RKO (cell line): ENCODE data around the gene MYRF.

Experiments
- DNase-seq: peaks from one replicate; pipeline ENCODE4 v3.0.0-alpha.2; 2016; ENCODE audit warnings: low spot score

The MYRF gene

GRCh38 chr11:61776561-61777075 is 24.2 kb downstream of the MYRF start:
- peak; percentile 46 for DNase-seq

- DNase-seq, result no peak
These were observed 25.0 kb downstream of the MYRF start for GRCh38 chr11:61777234-61778090.

- no peak for DNase-seq
These were observed 26.0 kb downstream of the MYRF start for GRCh38 chr11:61778357-61778886.

- no peak for DNase-seq
These were observed 26.6 kb downstream of the MYRF start for GRCh38 chr11:61778920-61779650.

GRCh38 chr11:61779666-61780525 is 27.5 kb downstream of the MYRF start:
- DNase-seq, result no peak

GRCh38 chr11:61780581-61781162 is 28.2 kb downstream of the MYRF start:
- no peak for DNase-seq

- DNase-seq, result no peak
These were observed 29.1 kb downstream of the MYRF start for GRCh38 chr11:61781585-61781984.

GRCh38 chr11:61782299-61782698 is 29.9 kb downstream of the MYRF start:
- no peak for DNase-seq

- DNase-seq, result no peak
These were observed 30.4 kb downstream of the MYRF start for GRCh38 chr11:61782841-61783240.

- DNase-seq, result no peak
These were observed 31.5 kb downstream of the MYRF start for GRCh38 chr11:61783717-61784505.

- no peak for DNase-seq
These were observed 32.0 kb downstream of the MYRF start for GRCh38 chr11:61784506-61784805.

- no peak for DNase-seq
These were observed 33.5 kb downstream of the MYRF start for GRCh38 chr11:61785837-61786402.

GRCh38 chr11:61787928-61788491 is 35.6 kb downstream of the MYRF start:
- no peak for DNase-seq

- DNase-seq, result peak; percentile 94
These were observed 39.4 kb downstream of the MYRF start for GRCh38 chr11:61791737-61792309.

GRCh38 chr11:61792310-61793082 is 40.1 kb downstream of the MYRF start, which contains the start of the genes FEN1 and TMEM258:
FEN1 (plus strand) TSS chr11:61792911; CDS start chr11:61795362, 2,451 bp downstream.
TMEM258 (minus strand) TSS chr11:61792599; CDS start chr11:61792558, 41 bp downstream.
- DNase-seq, result peak; percentile 95

- no peak for DNase-seq
These were observed 40.8 kb downstream of the MYRF start for GRCh38 chr11:61793083-61793828.

- no peak for DNase-seq
These were observed 41.4 kb downstream of the MYRF start for GRCh38 chr11:61793829-61794204.

GRCh38 chr11:61794579-61794978 is 42.1 kb downstream of the MYRF start:
- no peak for DNase-seq
